Hepatocyte (in vitro differentiated cells): ENCODE data around the gene CD164. TPM values are rescaled to one million over a fixed set of nuclear protein-coding genes. Genes with fewer than 3 reads are reported as not detected.

Experiments used
- DNase-seq: peaks from one replicate; pipeline ENCODE4 v3.0.0-alpha.2; 2016; ENCODE audit warnings: low spot score
- H2AFZ ChIP-seq: fragments of 200-600 bp; sonication (generic); 2 replicates; pipeline ENCODE4 v1.6.0; 2016; ENCODE audit warnings: antibody characterized with exemption, mild to moderate bottlenecking
- H3K27ac ChIP-seq: fragments of 200-600 bp; sonication (generic); 2 replicates; pipeline ENCODE4 v1.5.1; 2016; ENCODE audit warnings: mild to moderate bottlenecking
- H3K27me3 ChIP-seq: fragments of 200-600 bp; sonication (generic); 2 replicates; pipeline ENCODE4 v1.6.1; 2016
- H3K36me3 ChIP-seq: fragments of 200-600 bp; sonication (generic); replicated peaks from 2 replicates; pipeline ENCODE4 v1.5.1; 2016; ENCODE audit warnings: low read depth; ENCODE audit not compliant: insufficient read depth
- H3K4me1 ChIP-seq: fragments of 200-600 bp; sonication (generic); 2 replicates; pipeline ENCODE4 v1.5.1; 2016; ENCODE audit warnings: mild to moderate bottlenecking, moderate library complexity; ENCODE audit not compliant: insufficient read depth
- H3K4me2 ChIP-seq: fragments of 200-600 bp; sonication (generic); 2 replicates; pipeline ENCODE4 v1.6.0; 2016
- H3K4me3 ChIP-seq: fragments of 200-600 bp; sonication (generic); 2 replicates; pipeline ENCODE4 v1.5.1; 2016; ENCODE audit warnings: mild to moderate bottlenecking
- H3K79me2 ChIP-seq: fragments of 200-600 bp; sonication (generic); 2 replicates; pipeline ENCODE4 v1.6.0; 2017; ENCODE audit warnings: mild to moderate bottlenecking
- H3K9me2 ChIP-seq: fragments of 200-600 bp; sonication (generic); replicated peaks from 2 replicates; pipeline ENCODE4 v1.6.0; 2017; ENCODE audit warnings: mild to moderate bottlenecking; ENCODE audit not compliant: insufficient read depth
- H3K9me3 ChIP-seq: fragments of 200-600 bp; sonication (generic); 2 replicates; pipeline ENCODE4 v1.5.1; 2016; ENCODE audit warnings: low read depth, mild to moderate bottlenecking
- H4K20me1 ChIP-seq: fragments of 200-600 bp; sonication (generic); 2 replicates; pipeline ENCODE4 v1.6.0; 2016; ENCODE audit warnings: mild to moderate bottlenecking; ENCODE audit not compliant: insufficient read depth, poor library complexity, severe bottlenecking
- CTCF ChIP-seq: fragments of 200-600 bp; sonication (generic); IDR thresholded peaks from 2 replicates; pipeline ENCODE4 v1.5.1; 2016; ENCODE audit warnings: antibody characterized with exemption, mild to moderate bottlenecking; ENCODE audit not compliant: poor library complexity
- EZH2 ChIP-seq: fragments of 200-600 bp; sonication (generic); IDR thresholded peaks from 2 replicates; pipeline ENCODE4 v1.6.1; 2016; ENCODE audit warnings: antibody characterized with exemption, mild to moderate bottlenecking, borderline replicate concordance
- EZH2phosphoT487 ChIP-seq: fragments of 200-600 bp; sonication (generic); IDR thresholded peaks from one replicate; pipeline ENCODE4 v1.6.1; 2018; ENCODE audit warnings: antibody characterized with exemption, mild to moderate bottlenecking, low read depth, moderate library complexity; ENCODE audit not compliant: unreplicated experiment, severe bottlenecking
- WGBS: methylation state at CpG from one replicate; pipeline ENCODE4 v1.1.6; 2016; ENCODE audit warnings: low lambda C conversion rate; ENCODE audit errors: missing lambda C conversion rate; 5-methylcytosine and 5-hydroxymethylcytosine counted together
- polyA plus RNA-seq: library from polyadenylated mRNA; unstranded; fragments of >200 nt; fragmentation: Nextera tagmentation; extraction: Ambion mirVana; gene quantifications from 2 replicates; pipeline ENCODE4 v1.2.1, GENCODE V29; 2016
- total RNA-seq: library from RNA; depleted of rRNA; stranded (reverse); fragments of >200 nt; gene quantifications from 2 replicates; pipeline ENCODE4 v1.2.3, GENCODE V29; 2014

Gene CD164
- total and polyA plus RNA-seq, 2 experiments from 2014 or later: 475 to 574 TPM

GRCh38 chr6:109330263-109330662 lies 52.0 kb downstream of the CD164 start:
- no peak for TF ChIP-seq EZH2phosphoT487
- TF ChIP-seq CTCF: no peak
- TF ChIP-seq EZH2: no peak
- H3K4me3 ChIP-seq: no peak overlapping the region
- H3K4me1 ChIP-seq: no peaks in the 10 kb centered on the region
- DNase-seq: no peak
- H3K27me3 ChIP-seq: no peaks in the 10 kb centered on the region
- no peaks in the 10 kb centered on the region for H3K9me2 ChIP-seq
- H3K9me3 ChIP-seq: no peaks in the 10 kb centered on the region
- H4K20me1 ChIP-seq: no peaks in the 10 kb centered on the region
- no peak overlapping the region for H2AFZ ChIP-seq
- H3K79me2 ChIP-seq: no peaks in the 10 kb centered on the region
- H3K4me2 ChIP-seq: no peak overlapping the region
- H3K27ac ChIP-seq: no peak overlapping the region
- 92% methylated on average over 2 of the region's 2 CpGs for WGBS
- H3K36me3 ChIP-seq: no peaks in the 10 kb centered on the region

GRCh38 chr6:109328629-109329028 lies 53.6 kb downstream of the CD164 start:
- Histone ChIP-seq H3K36me3 (no peaks in the 10 kb centered on the region), H3K4me3 (no peak overlapping the region), H3K4me2 (no peak overlapping the region), H3K9me3 (no peaks in the 10 kb centered on the region), H3K79me2 (no peaks in the 10 kb centered on the region), H3K27me3 (no peaks in the 10 kb centered on the region), H3K9me2 (no peaks in the 10 kb centered on the region), H4K20me1 (no peaks in the 10 kb centered on the region), H3K4me1 (no peaks in the 10 kb centered on the region), H3K27ac (no peak overlapping the region), H2AFZ (no peak overlapping the region)
- 71% methylated on average over 4 of the region's 4 CpGs for WGBS
- no peak for DNase-seq
- TF ChIP-seq EZH2 (no peak), EZH2phosphoT487 (no peak), CTCF (no peak)

GRCh38 chr6:109327959-109328358 lies 54.3 kb downstream of the CD164 start:
- no peak overlapping the region for H3K4me2 ChIP-seq
- WGBS: 100% methylated on average over 1 of the region's 1 CpG
- no peaks in the 10 kb centered on the region for H3K9me2 ChIP-seq
- H3K4me1 ChIP-seq: no peaks in the 10 kb centered on the region
- H2AFZ ChIP-seq: no peak overlapping the region
- no peaks in the 10 kb centered on the region for H3K36me3 ChIP-seq
- H3K9me3 ChIP-seq: no peaks in the 10 kb centered on the region
- no peak for TF ChIP-seq CTCF
- no peak for TF ChIP-seq EZH2
- TF ChIP-seq EZH2phosphoT487: no peak
- H3K79me2 ChIP-seq: no peaks in the 10 kb centered on the region
- H3K4me3 ChIP-seq: no peak overlapping the region
- no peaks in the 10 kb centered on the region for H4K20me1 ChIP-seq
- DNase-seq: no peak
- no peaks in the 10 kb centered on the region for H3K27me3 ChIP-seq
- H3K27ac ChIP-seq: no peak overlapping the region

- no peak for DNase-seq
- no peaks in the 10 kb centered on the region for H3K4me1 ChIP-seq
- 76% methylated on average over 4 of the region's 4 CpGs for WGBS
- no peaks in the 10 kb centered on the region for H3K9me3 ChIP-seq
- H3K4me3 ChIP-seq: no peak overlapping the region
- TF ChIP-seq CTCF: no peak
- no peak for TF ChIP-seq EZH2
- TF ChIP-seq EZH2phosphoT487: no peak
- no peaks in the 10 kb centered on the region for H3K36me3 ChIP-seq
- no peaks in the 10 kb centered on the region for H3K79me2 ChIP-seq
- H3K27ac ChIP-seq: no peak overlapping the region
- no peak overlapping the region for H2AFZ ChIP-seq
- H3K9me2 ChIP-seq: no peaks in the 10 kb centered on the region
- no peaks in the 10 kb centered on the region for H3K27me3 ChIP-seq
- H3K4me2 ChIP-seq: no peak overlapping the region
- no peaks in the 10 kb centered on the region for H4K20me1 ChIP-seq
Observed at GRCh38 chr6:109327491-109327890, 54.8 kb downstream of the CD164 start.
